DMS114 treated with DMSO at 0.1 percent for 48 hours (cell line): ENCODE measurements around the gene SNX21.
"Not testable (repeated sequence)": the region's sequence is repeated elsewhere in the genome, so short reads cannot be mapped to it uniquely, and the experiment has no call there.

Source experiments
- DNase-seq: peaks from one replicate; lab custom pipeline; 2025; ENCODE audit not compliant: unreplicated experiment; lab: John Stamatoyannopoulos, UW

Gene SNX21

DNA sequence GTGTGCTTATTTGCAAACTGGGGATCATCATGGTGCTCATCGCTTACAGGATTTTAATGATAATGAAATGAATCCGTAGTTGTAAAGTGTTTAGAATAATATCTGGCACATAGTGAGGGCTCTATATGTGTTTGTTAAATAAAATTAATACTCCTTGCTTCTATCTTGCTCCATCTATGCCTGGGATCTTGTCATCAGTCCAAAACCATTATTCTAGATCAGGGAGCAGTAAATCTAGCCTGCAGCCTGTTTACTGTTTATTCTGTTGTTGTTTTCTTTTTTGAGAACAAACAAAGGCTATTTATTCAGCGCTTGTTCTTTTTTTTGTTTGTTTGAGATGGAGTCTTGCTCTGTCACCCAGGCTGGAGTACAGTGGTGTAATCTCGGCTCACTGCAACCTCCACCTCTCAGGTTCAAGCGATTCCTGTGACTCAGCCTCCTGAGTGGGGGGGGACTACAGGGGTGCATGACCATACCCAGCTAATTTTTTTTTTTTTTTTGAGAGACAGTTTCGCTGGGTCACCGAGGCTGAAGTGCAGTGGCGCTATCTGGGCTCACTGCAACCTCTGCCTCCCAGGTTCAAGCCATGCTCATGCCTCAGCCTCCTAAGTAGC lies 15.5 kb downstream of the SNX21 start:
- DNase-seq = no peak

DNA sequence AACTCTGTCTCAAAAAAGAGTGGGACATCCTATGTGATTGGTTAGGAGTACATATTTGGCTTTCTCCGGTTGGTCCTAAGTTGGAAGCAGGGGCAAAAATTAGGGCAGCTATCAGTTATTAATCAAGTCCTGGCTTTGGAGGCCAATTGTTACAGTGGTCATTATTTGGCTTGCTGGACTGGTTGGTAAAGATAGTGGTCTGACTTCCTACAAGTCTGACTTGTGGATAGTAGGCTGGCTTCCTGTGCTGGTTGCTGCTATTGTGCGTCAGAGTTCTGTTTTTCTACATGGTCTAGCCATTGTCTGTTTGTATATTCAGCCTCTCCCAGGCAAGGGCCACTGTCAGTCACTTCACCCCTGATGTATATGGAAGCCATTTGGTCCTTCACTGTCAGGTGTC lies 16.6 kb downstream of the SNX21 start:
- DNase-seq = no peak

GRCh38 chr20:45850926-45851325 lies 17.3 kb downstream of the SNX21 start:
- no peak for DNase-seq

DNA sequence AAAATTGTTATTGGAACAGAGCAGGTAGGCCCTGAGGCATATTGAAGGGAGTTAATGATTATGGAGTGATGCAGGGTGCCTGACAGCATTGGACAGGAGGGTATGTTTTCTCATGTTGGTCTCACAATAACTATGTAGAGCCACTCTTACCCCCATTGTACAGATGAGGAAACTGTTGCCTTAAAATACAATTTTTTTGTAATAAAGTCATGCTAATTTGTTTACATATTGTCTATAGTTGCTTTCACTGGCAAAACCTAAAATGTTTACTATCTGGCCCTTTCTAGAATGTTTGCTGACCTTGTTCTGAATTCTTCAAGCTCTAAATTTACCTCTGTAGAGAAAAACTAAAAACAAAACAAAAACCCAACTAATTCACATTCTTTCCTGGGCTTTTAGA lies 17.9 kb downstream of the SNX21 start:
- DNase-seq = no peak

- DNase-seq = no peak
Measured at GRCh38 chr20:45852326-45852725, 18.7 kb downstream of the SNX21 start.

DNA sequence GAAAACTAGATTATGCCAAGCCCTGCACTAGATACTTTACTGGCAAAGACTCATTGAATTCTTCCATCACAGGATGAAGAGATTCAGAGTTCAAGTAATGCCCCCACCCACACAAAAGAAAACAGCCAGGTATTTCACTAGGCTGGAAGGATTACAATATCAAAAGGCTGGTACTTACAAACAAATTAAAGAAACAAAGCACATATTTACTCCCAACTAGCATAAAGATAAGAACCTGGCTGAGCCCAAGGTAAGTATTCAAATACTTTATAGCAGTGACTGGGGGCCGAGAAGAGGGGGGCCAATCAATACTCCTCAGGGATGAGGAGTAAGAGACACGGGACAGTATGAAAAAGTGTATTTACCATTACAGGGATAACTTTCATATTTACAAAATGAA lies 19.9 kb downstream of the SNX21 start:
- no peak for DNase-seq

- peak; percentile 98 for DNase-seq
Measured at GRCh38 chr20:45857114-45857881, 23.7 kb downstream of the SNX21 start, which contains the start of the genes ACOT8 and ZSWIM3. Gene ACOT8, minus strand, starts transcription at chr20:45857392. Its CDS starts 77 bp downstream, at chr20:45857315. Gene ZSWIM3, plus strand, starts transcription at chr20:45857614. Its CDS starts 212 bp downstream, at chr20:45857826.

DNA sequence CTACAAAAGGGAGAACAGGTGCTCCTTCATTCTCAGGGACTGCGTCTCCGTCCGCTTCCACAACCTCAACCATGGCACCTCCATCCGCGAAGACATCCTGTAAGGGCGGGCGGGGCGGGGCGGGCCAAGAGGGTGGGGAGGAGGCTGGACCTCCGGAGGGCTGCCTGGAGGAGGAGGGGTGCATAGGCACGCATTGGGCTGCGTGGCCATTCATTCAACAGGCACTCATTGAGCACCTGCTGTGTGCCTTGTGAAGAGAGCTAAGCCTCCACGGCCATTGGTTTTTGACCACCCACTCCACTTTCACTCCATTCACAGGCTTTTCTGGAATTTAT lies 24.2 kb downstream of the SNX21 start:
- DNase-seq = no peak

DNA sequence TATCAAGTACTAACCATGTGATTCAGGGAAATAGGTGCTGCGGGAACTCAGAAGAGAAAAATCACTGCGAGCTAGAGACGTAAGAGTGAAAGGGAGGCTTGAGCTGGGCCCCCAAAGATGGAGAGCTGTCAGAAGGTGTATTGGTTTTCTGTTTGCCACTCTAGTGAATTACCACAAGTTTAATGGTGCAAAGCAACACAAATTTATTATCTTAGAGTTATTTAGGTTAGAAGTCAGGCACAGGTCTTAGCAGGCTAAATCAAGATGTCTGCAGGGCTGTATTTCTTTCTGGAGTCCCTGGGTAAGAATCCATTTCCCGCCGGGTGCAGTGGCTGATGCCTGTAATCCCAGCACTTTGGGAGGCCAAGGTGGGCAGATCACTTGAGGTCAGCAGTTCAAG lies 26.3 kb downstream of the SNX21 start:
- DNase-seq = no peak

DNA sequence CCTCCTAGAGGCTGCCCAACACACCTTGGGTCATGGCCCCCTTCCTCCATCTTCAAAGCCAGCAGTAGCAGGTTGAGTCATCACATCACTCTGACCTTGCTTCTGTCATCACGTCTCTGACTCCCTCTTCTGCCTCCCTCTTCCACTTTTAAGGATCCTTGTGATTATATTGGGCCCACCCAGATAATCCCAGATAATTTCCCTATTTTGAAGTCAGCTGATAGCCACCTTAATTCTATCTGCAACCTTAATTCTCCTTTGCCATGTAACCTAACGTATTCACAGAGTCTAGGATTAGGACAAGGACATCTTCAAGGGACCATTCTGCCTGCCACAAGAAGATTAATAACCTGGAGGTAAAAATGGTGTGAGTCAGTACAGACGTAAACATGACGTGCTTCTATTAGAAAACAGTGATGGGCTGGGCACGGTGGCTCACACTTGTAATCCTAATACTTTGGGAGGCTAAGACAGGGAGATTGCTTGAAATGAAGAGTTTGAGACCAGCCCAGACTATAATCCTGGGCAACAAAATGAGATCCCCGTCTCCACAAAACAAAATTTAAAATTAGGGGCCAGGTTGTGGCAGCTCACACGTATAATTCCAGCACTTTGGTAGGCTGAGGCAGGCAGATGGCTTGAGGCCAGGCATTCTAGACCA lies 27.1 kb downstream of the SNX21 start:
- DNase-seq = no peak

DNA sequence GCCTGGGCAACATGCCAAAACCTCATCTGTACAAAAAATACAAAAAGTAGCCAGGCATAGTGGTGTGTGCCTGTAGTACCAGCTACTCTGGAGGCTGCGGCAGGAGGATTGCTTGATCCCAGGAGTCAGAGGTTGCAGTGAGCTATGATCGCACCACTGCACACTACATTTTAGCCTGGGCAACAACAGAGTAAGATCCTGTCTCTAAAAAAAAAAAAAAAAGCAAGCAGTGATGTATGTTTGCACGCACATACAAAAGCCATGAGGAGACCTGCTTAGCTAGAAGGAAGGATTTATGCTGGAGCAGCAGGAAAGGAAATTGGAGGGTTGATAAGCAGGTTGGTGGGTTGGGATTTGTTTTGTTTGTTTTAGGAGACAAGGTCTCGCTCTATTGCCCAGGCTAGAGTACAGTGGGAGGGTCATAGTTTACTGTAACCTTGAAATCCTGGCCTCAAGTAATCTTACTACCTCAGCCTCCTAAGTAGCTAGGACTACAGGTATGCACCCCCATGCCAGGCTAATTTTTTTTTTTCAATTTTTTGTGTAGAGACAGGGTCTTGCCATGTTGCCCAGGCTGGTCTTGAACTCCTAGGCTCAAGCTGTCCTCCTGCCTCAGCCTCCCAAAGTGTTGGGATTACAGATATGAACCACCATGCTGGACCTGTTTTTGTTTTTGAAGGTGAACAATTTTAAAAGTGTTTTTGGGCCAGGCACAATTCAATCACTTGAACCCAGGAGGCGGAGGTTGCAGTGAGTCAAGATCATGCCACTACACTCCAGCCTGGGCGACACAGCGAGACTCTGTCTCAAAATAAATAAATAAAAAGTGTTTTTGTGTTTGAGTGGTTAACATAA lies 27.8 kb downstream of the SNX21 start:
- no peak for DNase-seq

GRCh38 chr20:45863543-45864470 lies 30.2 kb downstream of the SNX21 start:
- DNase-seq = no peak

DNA sequence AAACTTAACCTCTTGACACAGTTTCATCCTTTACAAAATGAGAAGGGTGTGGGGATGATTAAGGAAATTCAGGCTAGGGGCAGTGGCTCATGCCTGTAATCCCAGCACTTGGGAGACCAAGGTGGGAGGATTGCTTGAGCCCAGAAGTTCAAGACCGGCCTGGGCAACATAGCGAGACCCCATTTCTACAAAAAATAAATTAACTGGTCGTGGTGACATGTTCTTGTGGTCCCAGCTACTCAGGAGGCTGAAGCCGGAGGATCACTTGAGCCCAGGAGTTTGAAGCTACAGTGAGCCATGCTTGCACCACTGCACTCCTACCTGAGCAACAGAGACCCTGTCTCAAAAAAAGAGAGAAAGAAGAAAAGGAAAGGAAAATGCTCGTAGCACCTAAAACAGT lies 32.9 kb downstream of the SNX21 start:
- no peak for DNase-seq

DNA sequence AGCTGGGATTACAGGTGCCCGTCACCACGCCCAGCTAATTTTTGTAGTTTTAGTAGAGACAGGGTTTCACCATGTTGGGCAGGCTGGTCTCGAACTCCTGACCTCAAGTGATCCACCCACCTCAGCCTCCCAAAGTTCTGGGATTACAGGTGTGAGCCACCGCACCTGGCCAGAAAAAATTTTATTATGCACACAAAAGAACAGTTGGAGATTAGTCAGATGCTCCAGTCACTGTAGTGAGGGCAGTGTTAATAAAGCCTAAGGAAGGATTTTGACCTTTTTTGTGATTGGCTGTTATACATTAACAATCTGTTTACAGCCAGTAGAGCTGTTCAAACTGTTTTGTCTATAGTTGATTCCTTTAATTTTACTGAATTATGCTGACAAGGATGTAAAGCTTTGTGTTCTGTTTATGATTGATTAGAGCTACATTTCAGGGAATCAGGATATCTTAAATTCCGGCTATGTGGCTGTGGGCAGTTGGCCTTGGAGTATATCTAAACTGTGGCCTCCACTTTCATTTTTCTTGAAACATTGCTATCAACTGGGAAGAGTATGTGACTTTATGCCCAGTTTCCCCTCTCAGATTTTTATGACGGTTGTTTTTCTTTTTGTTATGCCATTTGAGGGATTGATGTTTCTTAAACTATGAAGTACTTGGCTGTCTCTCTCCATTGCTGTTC lies 33.7 kb downstream of the SNX21 start:
- DNase-seq = no peak

GRCh38 chr20:45867819-45868176 lies 34.2 kb downstream of the SNX21 start:
- no peak for DNase-seq

DNA sequence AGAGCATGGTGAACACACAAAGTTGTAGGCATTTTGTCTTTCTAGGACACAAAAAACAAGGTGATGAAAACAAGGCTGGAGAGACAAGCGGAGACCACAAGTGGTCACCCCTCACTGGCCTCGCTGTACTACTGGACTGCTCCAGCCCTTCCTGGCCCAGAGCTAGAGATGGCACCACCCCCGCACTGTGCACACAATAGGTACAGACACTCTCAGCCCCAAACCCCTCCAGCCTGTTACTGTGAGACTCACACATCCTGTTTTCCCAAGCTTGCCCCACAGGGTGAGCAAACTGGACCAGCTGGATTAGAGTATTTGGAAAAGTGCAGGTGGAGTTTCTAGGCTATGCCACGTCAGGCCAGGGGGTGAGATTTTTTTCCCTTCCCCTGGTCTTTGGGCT lies 39.0 kb downstream of the SNX21 start:
- DNase-seq = no peak

DNA sequence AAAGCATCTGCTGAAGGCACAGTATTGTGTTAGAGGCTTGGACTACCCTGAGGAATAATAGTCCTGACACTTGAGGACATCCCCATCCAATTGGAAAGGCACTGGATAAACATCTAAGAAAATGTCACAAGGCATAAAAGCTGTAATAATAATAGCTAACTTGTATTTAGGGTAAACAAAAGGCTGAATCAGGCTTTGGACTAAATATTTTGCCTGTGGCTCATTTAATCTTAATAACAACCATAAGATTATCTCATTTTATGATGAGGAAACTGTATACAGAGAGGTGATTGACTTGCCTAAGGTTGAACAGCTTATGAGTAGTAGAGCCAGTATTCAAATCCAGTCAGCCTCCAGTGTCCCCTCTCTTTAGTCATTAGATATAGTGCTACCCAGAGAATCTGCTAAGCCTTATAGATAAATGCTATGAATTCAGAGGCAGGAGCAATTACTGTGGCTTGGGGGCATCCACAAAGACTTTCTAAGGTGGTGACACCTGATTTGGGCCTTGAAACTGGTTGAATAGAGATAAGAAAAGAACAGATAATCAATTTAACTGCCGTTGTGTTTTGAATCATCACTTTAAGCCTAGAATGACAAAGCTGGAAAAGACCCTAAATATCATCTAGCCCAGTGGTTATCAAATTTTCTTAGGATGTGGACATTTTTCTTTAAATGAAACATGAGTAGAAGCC lies 40.0 kb downstream of the SNX21 start:
- DNase-seq = no peak

DNA sequence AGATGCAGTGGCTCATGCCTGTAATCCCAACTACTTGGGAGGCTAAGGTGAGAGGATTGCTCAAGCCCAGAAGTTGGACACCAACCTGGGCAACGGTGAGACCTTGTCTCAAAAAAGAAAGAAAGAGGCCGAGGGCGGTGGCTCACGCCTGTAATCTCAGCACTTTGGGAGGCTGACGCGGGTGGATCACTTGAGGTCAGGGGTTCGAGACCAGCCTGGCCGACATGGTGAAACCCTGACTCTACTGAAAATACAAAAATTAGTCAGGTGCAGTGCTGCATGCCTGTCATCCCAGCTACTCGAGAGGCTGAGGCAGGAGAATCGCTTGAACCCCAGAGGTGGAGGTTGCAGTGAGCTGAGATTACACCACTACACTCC lies 40.5 kb downstream of the SNX21 start:
- DNase-seq = not testable (repeated sequence)

DNA sequence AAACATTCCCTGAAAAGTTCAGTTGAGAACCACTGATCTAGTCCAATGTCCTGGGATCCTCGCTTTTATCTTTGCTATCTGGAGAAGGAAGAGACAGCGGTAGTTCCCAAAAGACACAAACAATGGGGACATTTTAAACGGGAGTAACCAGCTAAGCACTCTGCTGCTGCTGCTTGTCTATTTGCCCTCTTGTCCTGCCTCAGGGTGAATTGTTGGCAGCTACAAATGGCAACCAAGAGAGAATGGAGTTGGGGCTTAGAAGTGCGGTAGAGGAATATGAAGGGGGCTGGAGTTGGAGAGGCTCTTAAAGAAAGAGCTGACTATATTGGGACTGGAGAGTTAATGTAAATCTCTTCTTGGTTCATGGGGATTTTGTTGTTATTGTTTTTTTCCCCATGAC lies 41.0 kb downstream of the SNX21 start:
- no peak for DNase-seq
